Neuronal stem cell (in vitro differentiated cells): Measurements from ENCODE around the gene RSPO4.

Experiments used
- DNase-seq: peaks from one replicate; pipeline ENCODE4 v3.0.0-alpha.2; 2013; ENCODE audit warnings: low spot score
- H2AFZ ChIP-seq: one replicate; pipeline ENCODE4 v1.6.1; 2013; ENCODE audit warnings: mild to moderate bottlenecking, low read length, inconsistent platforms
- H2AK5ac ChIP-seq: 2 replicates; pipeline ENCODE4 v1.6.1; 2013; ENCODE audit warnings: low read depth, mild to moderate bottlenecking, inconsistent platforms, low read length, moderate library complexity, mixed read lengths
- H2BK120ac ChIP-seq: 2 replicates; pipeline ENCODE4 v1.6.1; 2013; ENCODE audit warnings: low read depth, mild to moderate bottlenecking, inconsistent platforms, low read length, moderate library complexity, mixed read lengths
- H2BK12ac ChIP-seq: one replicate; pipeline ENCODE4 v1.6.1; 2013; ENCODE audit warnings: low read length, inconsistent platforms
- H2BK15ac ChIP-seq: 2 replicates; pipeline ENCODE4 v1.6.1; 2013; ENCODE audit warnings: mild to moderate bottlenecking, low read length, inconsistent platforms, mixed read lengths
- H2BK5ac ChIP-seq: one replicate; pipeline ENCODE4 v1.6.1; 2013; ENCODE audit warnings: inconsistent platforms, mild to moderate bottlenecking, low read length, moderate library complexity
- H3K14ac ChIP-seq: one replicate; pipeline ENCODE4 v1.6.1; 2013; ENCODE audit warnings: low read length, inconsistent platforms
- H3K18ac ChIP-seq: 2 replicates; pipeline ENCODE4 v1.6.1; 2013; ENCODE audit warnings: low read length, inconsistent platforms
- H3K23ac ChIP-seq: 2 replicates; pipeline ENCODE4 v1.6.1; 2013; ENCODE audit warnings: low read depth, mild to moderate bottlenecking, mixed read lengths, low read length, inconsistent platforms; ENCODE audit not compliant: poor library complexity
- H3K27ac ChIP-seq: replicated peaks from 3 replicates; pipeline ENCODE4 v1.5.1; 2013; ENCODE audit warnings: low read length, inconsistent platforms
- H3K27me3 ChIP-seq, 3 experiments: 2 replicates each; pipeline ENCODE4 v1.6.1; 2013; ENCODE audit warnings: low read length in 3 of 3, mild to moderate bottlenecking in 2 of 3, inconsistent platforms in 1 of 3, low read depth in 1 of 3, mixed read lengths in 1 of 3, moderate library complexity in 1 of 3; ENCODE audit not compliant: control insufficient read depth in 3 of 3, insufficient read depth in 3 of 3
- H3K36me3 ChIP-seq, 2 donors: replicated peaks in 1 of 2; 2 replicates each; pipeline ENCODE4 v1.6.1; 2013; ENCODE audit warnings: low read length in 2 of 2; ENCODE audit not compliant: control insufficient read depth in 2 of 2, insufficient read depth in 2 of 2
- H3K4ac ChIP-seq: 2 replicates; pipeline ENCODE4 v1.6.1; 2013; ENCODE audit warnings: inconsistent platforms, mild to moderate bottlenecking, low read length, moderate library complexity
- H3K4me1 ChIP-seq, 2 donors: 1 replicate in 1 of 2; 2 replicates in 1 of 2; pipeline ENCODE4 v1.6.1; 2013; ENCODE audit warnings: low read length in 2 of 2, low read depth in 1 of 2; ENCODE audit not compliant: control insufficient read depth in 2 of 2, insufficient read depth in 1 of 2
- H3K4me2 ChIP-seq: one replicate; pipeline ENCODE4 v1.6.1; 2013; ENCODE audit warnings: mild to moderate bottlenecking, low read length, inconsistent platforms; ENCODE audit not compliant: insufficient read depth, poor library complexity, severe bottlenecking
- H3K4me3 ChIP-seq, 2 donors: 2 replicates each; pipeline ENCODE4 v1.5.1; 2013; ENCODE audit warnings: low read length in 2 of 2, mild to moderate bottlenecking in 2 of 2, inconsistent platforms in 1 of 2, moderate library complexity in 1 of 2
- H3K79me1 ChIP-seq: one replicate; pipeline ENCODE4 v1.6.1; 2013; ENCODE audit warnings: low read depth, mild to moderate bottlenecking, inconsistent platforms, low read length, moderate library complexity
- H3K9ac ChIP-seq: one replicate; pipeline ENCODE4 v1.6.1; 2013; ENCODE audit warnings: mild to moderate bottlenecking, low read depth, low read length, inconsistent platforms; ENCODE audit not compliant: poor library complexity
- H3K9me3 ChIP-seq, 2 donors: replicated peaks in 1 of 2; 2 replicates each; pipeline versions ENCODE3 to v1.6.1; 2013; ENCODE audit warnings: low read length in 2 of 2, mild to moderate bottlenecking in 2 of 2, inconsistent platforms in 1 of 2, low read depth in 1 of 2, mixed read lengths in 1 of 2, moderate library complexity in 1 of 2; ENCODE audit not compliant: control insufficient read depth in 2 of 2, insufficient read depth in 1 of 2
- H4K8ac ChIP-seq: one replicate; pipeline ENCODE4 v1.6.1; 2013; ENCODE audit warnings: low read depth, mild to moderate bottlenecking, inconsistent platforms, low read length, moderate library complexity
- H4K91ac ChIP-seq: one replicate; pipeline ENCODE4 v1.6.1; 2013; ENCODE audit warnings: low read length, low read depth, mild to moderate bottlenecking, inconsistent platforms; ENCODE audit not compliant: poor library complexity
- WGBS, 2 donors: extraction: QIAGEN DNeasy Blood & Tissue Kit; methylation state at CpG; one replicate each; pipeline ENCODE4 v1.1.7; 2013; ENCODE audit warnings: missing lambda C conversion rate in 2 of 2, mixed read lengths in 1 of 2; ENCODE audit not compliant: insufficient read length in 2 of 2, insufficient replicate concordance in 1 of 2; ENCODE audit errors: extremely low coverage in 2 of 2; 5-methylcytosine and 5-hydroxymethylcytosine counted together

RSPO4 gene

GRCh38 chr20:1038205-1038604 lies 36.1 kb upstream of the RSPO4 start:
- no peak overlapping the region for H3K4ac ChIP-seq
- no peak overlapping the region for H2BK15ac ChIP-seq
- no peaks in the 10 kb centered on the region for H3K27me3 ChIP-seq
- no peak overlapping the region for H4K91ac ChIP-seq
- no peak overlapping the region for H3K18ac ChIP-seq
- H3K4me3 ChIP-seq = no peak overlapping the region
- H2AFZ ChIP-seq = no peak overlapping the region
- no peak overlapping the region for H3K4me2 ChIP-seq
- H2BK12ac ChIP-seq = no peak overlapping the region
- no peaks in the 10 kb centered on the region for H3K9me3 ChIP-seq
- no peak overlapping the region for H3K27ac ChIP-seq
- no peak overlapping the region for H2BK120ac ChIP-seq
- H3K36me3 ChIP-seq = no peaks in the 10 kb centered on the region
- no peak overlapping the region for H2BK5ac ChIP-seq
- H2AK5ac ChIP-seq = no peak overlapping the region
- H3K4me1 ChIP-seq = no peaks in the 10 kb centered on the region
- no peak overlapping the region for H4K8ac ChIP-seq
- H3K23ac ChIP-seq = no peak overlapping the region
- no peak overlapping the region for H3K9ac ChIP-seq
- WGBS, 2 donors = no CpG with 5 or more reads among the region's 2 CpGs
- no peaks in the 10 kb centered on the region for H3K79me1 ChIP-seq
- no peak overlapping the region for H3K14ac ChIP-seq
- no peak for DNase-seq

GRCh38 chr20:1037039-1037438 lies 34.9 kb upstream of the RSPO4 start:
- no peak overlapping the region for H3K18ac ChIP-seq
- no peaks in the 10 kb centered on the region for H3K4me1 ChIP-seq
- H3K4me3 ChIP-seq = no peak overlapping the region
- no peak overlapping the region for H4K8ac ChIP-seq
- H3K23ac ChIP-seq = no peak overlapping the region
- no peak overlapping the region for H3K9ac ChIP-seq
- no peak overlapping the region for H4K91ac ChIP-seq
- H2AK5ac ChIP-seq = no peak overlapping the region
- H3K14ac ChIP-seq = no peak overlapping the region
- no peaks in the 10 kb centered on the region for H3K27me3 ChIP-seq
- no peak overlapping the region for H3K4ac ChIP-seq
- no peak overlapping the region for H2BK15ac ChIP-seq
- no peaks in the 10 kb centered on the region for H3K9me3 ChIP-seq
- H3K79me1 ChIP-seq = no peaks in the 10 kb centered on the region
- H3K27ac ChIP-seq = no peak overlapping the region
- WGBS, 2 donors = no CpG with 5 or more reads among the region's 2 CpGs
- DNase-seq = no peak
- no peak overlapping the region for H2BK12ac ChIP-seq
- no peak overlapping the region for H2BK120ac ChIP-seq
- H3K36me3 ChIP-seq = no peaks in the 10 kb centered on the region
- no peak overlapping the region for H3K4me2 ChIP-seq
- H2AFZ ChIP-seq = no peak overlapping the region
- no peak overlapping the region for H2BK5ac ChIP-seq

GRCh38 chr20:1035466-1035865 lies 33.4 kb upstream of the RSPO4 start:
- no peak overlapping the region for H3K23ac ChIP-seq
- no peak overlapping the region for H3K4me2 ChIP-seq
- no peak overlapping the region for H3K4ac ChIP-seq
- H2BK120ac ChIP-seq = no peak overlapping the region
- H3K4me1 ChIP-seq = no peaks in the 10 kb centered on the region
- H3K14ac ChIP-seq = no peak overlapping the region
- no peak overlapping the region for H2AFZ ChIP-seq
- H3K36me3 ChIP-seq = no peaks in the 10 kb centered on the region
- WGBS, 2 donors = no CpG with 5 or more reads among the region's 3 CpGs
- no peak overlapping the region for H4K91ac ChIP-seq
- no peak overlapping the region for H3K9ac ChIP-seq
- no peaks in the 10 kb centered on the region for H3K79me1 ChIP-seq
- no peak overlapping the region for H3K4me3 ChIP-seq
- no peaks in the 10 kb centered on the region for H3K9me3 ChIP-seq
- H3K18ac ChIP-seq = no peak overlapping the region
- no peak overlapping the region for H2AK5ac ChIP-seq
- H2BK5ac ChIP-seq = no peak overlapping the region
- no peak for DNase-seq
- H3K27ac ChIP-seq = no peak overlapping the region
- no peak overlapping the region for H2BK15ac ChIP-seq
- no peak overlapping the region for H4K8ac ChIP-seq
- no peaks in the 10 kb centered on the region for H3K27me3 ChIP-seq
- H2BK12ac ChIP-seq = no peak overlapping the region

GRCh38 chr20:1034415-1034789 lies 32.3 kb upstream of the RSPO4 start:
- Histone ChIP-seq H2AK5ac (no peak overlapping the region), H2BK12ac (no peak overlapping the region), H2BK120ac (no peak overlapping the region), H3K27me3 (no peaks in the 10 kb centered on the region), H3K9ac (no peak overlapping the region), H3K14ac (no peak overlapping the region), H3K4me2 (no peak overlapping the region), H3K4me1 (no peaks in the 10 kb centered on the region), H3K18ac (no peak overlapping the region), H4K8ac (no peak overlapping the region), H2BK15ac (no peak overlapping the region), H2BK5ac (no peak overlapping the region), H3K23ac (no peak overlapping the region), H4K91ac (no peak overlapping the region), H3K9me3 (no peaks in the 10 kb centered on the region), H3K79me1 (no peaks in the 10 kb centered on the region), H3K4me3 (no peak overlapping the region), H2AFZ (no peak overlapping the region), H3K27ac (no peak overlapping the region), H3K36me3 (no peaks in the 10 kb centered on the region), H3K4ac (no peak overlapping the region)
- DNase-seq = no peak
- WGBS, 2 donors = no CpG with 5 or more reads among the region's 4 CpGs
